GM19455 (cell line): ENCODE results near the gene GMDS.
"Not testable (repeated sequence)": the region's sequence is repeated elsewhere in the genome, so short reads cannot be mapped to it uniquely, and the experiment has no call there.

Source experiments
- ATAC-seq: cut with Tn5 transposase; IDR thresholded peaks from one replicate; pipeline ENCODE4 v1.9.1; 2021; ENCODE audit not compliant: unreplicated experiment

Gene GMDS

DNA sequence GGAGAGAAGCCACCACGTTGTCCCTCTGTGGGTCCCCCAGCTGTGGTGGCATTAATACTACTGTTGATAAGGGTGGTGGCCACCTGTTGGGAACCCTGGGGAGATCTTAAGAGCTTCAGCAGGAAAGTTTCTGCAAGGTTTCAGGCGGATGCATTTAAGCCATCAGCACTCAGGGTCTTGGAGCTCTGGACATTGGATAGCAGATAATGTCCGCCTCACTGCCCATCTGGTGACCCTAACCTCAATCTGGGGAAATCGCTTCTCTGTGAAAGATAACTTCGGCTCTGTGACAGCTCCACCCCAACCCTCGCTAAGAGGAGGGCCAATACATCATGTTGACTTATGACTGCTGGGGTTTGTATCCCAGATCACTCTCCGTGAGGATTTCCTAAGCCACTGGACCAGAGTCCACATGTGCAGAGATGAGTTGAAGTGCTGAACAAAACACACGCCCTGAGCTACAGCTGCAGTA is 542.8 kb downstream of the GMDS start:
- ATAC-seq = no peak

- ATAC-seq = no peak
Observed at GRCh38 chr6:1701668-1702353, 543.6 kb downstream of the GMDS start.

GRCh38 chr6:1700278-1700967 is 545.0 kb downstream of the GMDS start:
- no peak for ATAC-seq

- ATAC-seq = no peak
Observed at GRCh38 chr6:1698527-1698926, 546.9 kb downstream of the GMDS start.

DNA sequence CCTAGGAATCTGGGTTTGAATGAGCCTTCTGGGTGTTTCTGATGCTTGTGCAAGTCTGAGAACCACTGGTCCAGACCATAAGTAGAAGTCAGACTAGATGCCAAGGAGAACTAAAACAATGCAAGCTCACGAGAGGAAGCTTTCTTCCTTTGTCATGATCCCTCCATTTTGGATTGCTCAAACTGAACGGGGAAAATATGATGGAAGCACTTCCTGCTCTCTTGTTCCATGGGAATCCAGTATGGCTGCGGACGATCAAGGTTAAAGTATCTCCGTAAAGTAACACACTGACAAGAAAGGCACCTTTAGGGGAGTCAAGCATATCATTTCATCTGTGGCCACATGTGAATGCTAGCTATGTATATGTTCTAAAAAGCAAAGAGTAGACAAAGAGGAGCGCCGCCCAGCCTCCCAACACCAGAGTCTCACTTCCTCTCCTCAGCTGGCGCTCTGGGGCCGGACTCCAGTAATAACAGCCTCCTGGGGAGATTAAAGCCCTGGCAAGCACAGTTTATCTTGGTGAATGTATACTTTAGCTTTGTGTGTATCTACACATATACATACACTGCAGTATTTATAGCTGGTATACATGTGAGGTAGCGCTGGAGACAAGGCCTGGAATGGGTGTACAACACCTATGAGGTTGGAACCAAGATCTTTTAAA is 547.6 kb downstream of the GMDS start:
- no peak for ATAC-seq

- no peak for ATAC-seq
Observed at GRCh38 chr6:1696463-1696850, 548.9 kb downstream of the GMDS start.

DNA sequence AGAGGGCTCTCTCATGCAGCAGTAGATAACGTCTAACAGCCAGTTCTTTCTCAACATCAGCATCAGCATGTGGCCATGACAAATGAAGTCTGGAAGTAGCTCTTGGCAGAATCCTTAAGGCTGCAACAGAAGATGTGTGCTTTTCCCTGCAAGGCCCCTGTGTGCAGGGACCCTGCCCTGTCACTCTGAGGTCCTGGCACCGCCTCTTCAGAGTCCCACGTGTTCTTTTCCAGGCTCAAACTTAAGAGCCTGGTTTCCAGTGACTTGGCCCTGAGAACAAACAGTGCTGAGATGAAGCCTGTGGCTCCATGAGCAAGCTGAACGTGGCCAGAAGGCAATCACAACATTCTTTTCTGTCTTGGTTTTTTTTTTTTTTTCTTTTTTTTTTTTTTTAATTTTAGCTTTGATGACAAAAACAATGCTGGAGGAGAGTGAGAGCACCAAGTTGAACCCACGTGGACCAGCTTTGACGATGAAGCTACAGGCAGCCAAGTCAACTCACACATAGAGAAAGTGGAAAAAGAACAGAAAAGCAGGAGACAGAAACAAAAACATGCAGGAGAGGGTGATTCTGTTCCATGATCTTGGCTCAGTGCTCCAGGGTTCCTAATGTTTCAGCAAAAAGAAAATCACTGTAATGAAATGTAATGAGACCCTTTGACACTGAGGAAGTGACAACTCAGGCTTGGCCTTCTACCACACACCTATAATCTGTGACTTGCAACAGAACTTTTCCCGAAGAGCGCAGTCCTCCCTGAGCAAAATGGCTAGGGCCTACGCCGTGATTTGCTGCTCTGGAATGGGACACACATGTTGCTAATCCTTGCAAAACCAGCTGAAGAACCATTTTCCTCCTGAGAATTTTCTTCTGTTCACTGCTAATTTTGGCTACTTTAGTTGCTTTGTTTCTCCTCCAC is 549.6 kb downstream of the GMDS start:
- ATAC-seq = no peak

GRCh38 chr6:1691828-1692227 is 553.6 kb downstream of the GMDS start:
- ATAC-seq = not testable (repeated sequence)

DNA sequence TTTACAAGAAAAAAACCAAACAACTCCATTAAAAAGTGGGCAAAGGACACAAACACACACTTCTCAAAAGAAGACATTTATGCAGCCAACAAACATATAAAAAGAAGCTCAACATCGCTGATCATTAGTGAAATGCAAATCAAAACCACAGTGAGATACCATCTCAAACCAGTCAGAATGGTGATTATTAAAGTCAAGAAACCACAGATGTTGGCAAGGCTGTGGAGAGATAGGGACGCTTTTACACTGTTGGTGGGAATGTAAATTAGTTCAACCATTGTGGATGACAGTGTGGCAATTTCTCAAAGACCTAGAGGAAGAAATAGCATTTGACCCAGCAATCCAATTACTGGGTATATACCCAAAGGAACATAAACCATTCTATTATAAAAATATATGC is 554.7 kb downstream of the GMDS start:
- ATAC-seq = not testable (repeated sequence)

DNA sequence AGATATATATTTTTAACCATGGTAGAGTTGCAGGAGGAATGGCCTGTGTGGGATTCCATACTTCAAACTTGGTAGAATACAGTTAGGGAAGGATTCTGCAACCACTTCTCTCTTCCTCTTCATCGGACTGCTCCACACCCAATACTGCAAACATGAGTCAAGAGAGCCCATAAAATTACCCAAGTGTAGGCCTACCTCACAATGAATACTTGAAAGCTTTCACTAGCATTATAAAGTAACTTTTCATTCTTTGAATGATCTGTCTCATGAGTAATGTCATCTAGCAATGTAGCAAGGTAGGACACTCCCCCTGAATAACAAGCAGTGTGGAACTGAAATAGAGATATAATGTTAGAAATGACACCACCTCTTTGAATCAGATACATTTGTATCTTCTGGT is 556.3 kb downstream of the GMDS start:
- no peak for ATAC-seq

- ATAC-seq = no peak
Observed at GRCh38 chr6:1688396-1688795, 557.0 kb downstream of the GMDS start.

DNA sequence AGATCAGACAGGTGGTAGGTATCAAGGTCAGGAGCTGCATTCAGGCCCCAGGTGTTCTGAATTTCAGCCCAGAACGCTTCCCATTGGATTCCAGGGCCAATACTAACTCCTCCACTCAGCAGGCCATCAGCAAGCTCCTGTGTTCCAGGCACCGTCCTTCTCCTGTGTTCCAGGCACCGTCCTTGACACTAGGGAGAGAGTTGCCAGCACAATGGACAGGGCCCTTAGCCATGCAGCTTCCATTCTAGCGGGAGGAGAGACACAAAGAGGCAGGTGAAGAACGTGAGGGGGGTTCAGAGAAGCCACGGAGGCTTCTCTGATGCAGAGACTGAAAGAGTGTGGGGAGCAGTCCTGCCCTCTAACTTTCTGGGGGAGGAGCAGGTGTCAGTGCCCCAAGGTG is 558.0 kb downstream of the GMDS start:
- ATAC-seq = no peak

GRCh38 chr6:1686117-1687098 is 559.0 kb downstream of the GMDS start:
- no peak for ATAC-seq

- ATAC-seq = no peak
Observed at GRCh38 chr6:1679688-1680068, 565.7 kb downstream of the GMDS start.

DNA sequence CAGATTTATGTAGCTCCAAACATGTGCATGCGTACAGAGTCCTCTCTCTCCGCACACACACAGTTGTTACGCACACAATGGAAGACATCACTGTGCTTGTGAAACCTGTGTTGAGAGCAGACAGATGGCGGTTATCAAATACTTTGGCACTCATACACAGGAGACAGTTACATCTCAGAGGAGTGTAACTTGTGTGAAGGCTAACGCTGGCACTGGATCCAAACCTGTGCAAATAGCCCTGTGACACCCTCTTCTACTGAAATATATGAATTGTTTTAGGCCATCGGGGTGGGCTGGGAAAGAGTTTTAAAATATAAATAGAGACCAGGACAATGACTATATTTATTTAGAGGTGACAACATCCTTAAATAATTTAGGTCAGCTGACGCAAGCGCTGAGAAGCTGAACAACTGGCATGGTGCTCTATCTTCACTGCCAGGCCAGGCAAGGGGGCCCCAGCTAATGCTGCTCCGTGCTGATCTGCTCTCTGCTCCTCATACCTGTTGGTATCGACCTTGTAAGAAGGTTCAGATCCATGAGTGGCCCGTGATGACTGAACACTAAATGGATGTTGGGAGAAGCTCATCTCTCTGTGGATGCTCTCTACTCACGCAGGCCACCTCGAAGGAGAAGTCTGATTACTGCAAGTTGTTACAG is 566.2 kb downstream of the GMDS start:
- no peak for ATAC-seq

DNA sequence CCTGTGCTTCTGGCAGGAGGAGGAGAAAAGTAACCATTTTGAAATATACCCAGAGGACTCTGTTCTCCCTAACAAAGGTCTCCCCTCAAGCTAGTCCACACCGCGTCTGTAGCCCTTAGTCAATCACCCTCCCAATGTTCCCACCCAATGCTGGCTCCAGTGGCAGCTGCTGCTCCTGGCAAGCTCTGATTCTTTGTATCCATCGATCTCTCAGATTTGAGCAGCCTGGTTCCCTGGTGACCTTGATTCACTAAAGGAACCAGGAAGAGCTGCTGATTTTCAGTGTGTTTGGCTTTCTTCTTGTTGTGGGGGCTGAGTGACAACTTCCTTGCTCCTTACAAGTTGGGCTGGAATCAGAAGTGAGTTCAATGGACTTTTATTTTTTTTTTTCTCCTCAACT is 567.2 kb downstream of the GMDS start:
- ATAC-seq = no peak

DNA sequence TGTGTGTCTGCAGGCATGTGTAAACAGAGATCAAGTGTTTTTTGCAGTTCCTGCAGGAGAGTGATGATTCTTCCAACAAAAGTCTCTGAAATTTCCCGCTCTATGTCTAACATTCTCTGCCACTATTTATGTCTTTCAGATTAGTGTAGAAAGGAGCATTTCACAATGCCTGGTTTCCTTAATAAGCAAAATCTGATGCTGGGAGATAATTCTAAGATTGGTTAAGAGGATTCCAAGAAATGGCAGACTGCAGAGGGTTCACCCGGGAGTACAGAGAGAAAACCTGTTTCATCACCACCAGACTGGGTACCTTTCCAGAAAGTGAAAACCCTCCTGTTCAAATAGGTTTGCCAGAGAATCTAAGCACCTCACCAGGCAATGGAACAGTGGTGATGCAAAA is 573.0 kb downstream of the GMDS start:
- ATAC-seq = no peak

GRCh38 chr6:1670711-1671462 is 574.5 kb downstream of the GMDS start:
- ATAC-seq = no peak

DNA sequence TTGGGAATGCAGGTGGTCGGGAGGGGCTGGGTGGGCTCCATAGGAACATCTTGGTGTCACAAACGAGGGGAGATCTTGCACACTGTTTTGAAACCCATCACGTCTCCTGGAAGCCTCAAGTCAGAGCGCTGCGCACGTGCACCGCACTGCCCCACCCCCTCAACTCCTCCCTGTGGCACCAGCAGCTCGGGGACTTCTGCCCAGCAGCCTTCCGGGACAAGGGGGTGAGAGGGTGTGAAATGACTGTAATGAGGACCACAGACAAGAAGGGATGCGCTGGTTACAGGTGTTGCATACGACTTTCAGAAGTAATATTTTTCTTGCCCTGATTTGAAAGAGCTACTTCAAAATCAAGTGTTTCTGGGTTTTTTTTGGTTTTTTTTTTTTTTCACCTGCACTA is 575.4 kb downstream of the GMDS start:
- no peak for ATAC-seq
